COLO829 (cell line): Measurements from ENCODE around the gene ARID4B.
A peak's percentile ranks its signal among the peaks of the same experiment; 100 is the strongest.
"Not testable (repeated sequence)": the region's sequence is repeated elsewhere in the genome, so short reads cannot be mapped to it uniquely, and the experiment has no call there.

Source experiments
- DNase-seq: peaks from one replicate; pipeline ENCODE4 v3.0.0; 2012; ENCODE audit warnings: low spot score

ARID4B gene

GRCh38 chr1:235329139-235329902, 1.3 kb upstream of the ARID4B start:
- DNase-seq = no peak

- DNase-seq = peak; percentile 97
Observed at GRCh38 chr1:235328271-235329138, 526 bp upstream of the ARID4B start, which contains the start of gene GGPS1. Gene GGPS1 (plus strand): TSS chr1:235328570. CDS start chr1:235335265, 6,695 bp downstream.

GRCh38 chr1:235326719-235327558, 1.0 kb downstream of the ARID4B start:
- no peak for DNase-seq

- no peak for DNase-seq
Observed at GRCh38 chr1:235325854-235326253, 2.1 kb downstream of the ARID4B start.

GRCh38 chr1:235325139-235325538, 2.8 kb downstream of the ARID4B start:
- no peak for DNase-seq

GRCh38 chr1:235324296-235324695, 3.7 kb downstream of the ARID4B start:
- DNase-seq = no peak

- DNase-seq = no peak
Observed at GRCh38 chr1:235320521-235321179, 7.3 kb downstream of the ARID4B start.

GRCh38 chr1:235319255-235319654, 8.7 kb downstream of the ARID4B start:
- no peak for DNase-seq

- DNase-seq = no peak
Observed at GRCh38 chr1:235317168-235317567, 10.8 kb downstream of the ARID4B start.

- DNase-seq = no peak
Observed at GRCh38 chr1:235315735-235316134, 12.2 kb downstream of the ARID4B start.

- no peak for DNase-seq
Observed at GRCh38 chr1:235315173-235315572, 12.8 kb downstream of the ARID4B start.

- no peak for DNase-seq
Observed at GRCh38 chr1:235313931-235314678, 13.9 kb downstream of the ARID4B start.

GRCh38 chr1:235313262-235313661, 14.7 kb downstream of the ARID4B start:
- DNase-seq = no peak

- not testable (repeated sequence) for DNase-seq
Observed at GRCh38 chr1:235309206-235309605, 18.8 kb downstream of the ARID4B start.

- no peak for DNase-seq
Observed at GRCh38 chr1:235307158-235308124, 20.5 kb downstream of the ARID4B start.

GRCh38 chr1:235304549-235305451, 23.2 kb downstream of the ARID4B start:
- DNase-seq = no peak

GRCh38 chr1:235302143-235302542, 25.8 kb downstream of the ARID4B start:
- DNase-seq = no peak

- no peak for DNase-seq
Observed at GRCh38 chr1:235299169-235299858, 28.7 kb downstream of the ARID4B start.
